Measurements from ENCODE around the gene TTLL11.

TTLL11 gene

GRCh38 chr9:122110100-122110833 is 17.2 kb upstream of the TTLL11 start:
- no peak for DNase-seq

- no peak for DNase-seq
Observed at GRCh38 chr9:122109035-122109813, 16.1 kb upstream of the TTLL11 start.

DNA sequence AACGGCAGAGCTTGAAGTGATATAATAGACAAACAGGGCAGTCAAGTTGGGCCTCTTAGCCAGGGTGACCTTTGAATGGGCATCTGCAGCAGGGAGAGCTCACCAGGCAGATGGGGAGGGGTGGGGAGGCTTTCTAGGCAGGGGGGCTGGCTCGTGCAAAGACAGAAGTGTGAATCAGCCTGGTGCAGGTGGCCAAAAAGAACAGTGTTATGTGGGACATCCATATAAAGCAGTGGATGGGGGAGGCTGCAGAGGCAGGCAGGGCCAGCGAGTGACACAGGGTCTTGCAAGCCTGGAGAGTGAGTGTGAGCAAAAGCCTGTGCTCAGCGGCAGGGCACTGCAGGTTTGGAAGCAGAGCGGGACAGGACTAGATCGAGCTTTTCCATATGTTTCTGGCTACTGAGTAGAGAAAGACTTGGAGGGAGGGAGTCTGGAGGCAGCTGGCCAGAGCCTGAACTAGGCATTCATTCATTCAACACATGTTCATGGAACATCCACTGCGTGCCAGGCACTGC is 14.2 kb upstream of the TTLL11 start:
- peak in 3 of 56 donors; percentile 10 to 29 (median 24) for DNase-seq

DNA sequence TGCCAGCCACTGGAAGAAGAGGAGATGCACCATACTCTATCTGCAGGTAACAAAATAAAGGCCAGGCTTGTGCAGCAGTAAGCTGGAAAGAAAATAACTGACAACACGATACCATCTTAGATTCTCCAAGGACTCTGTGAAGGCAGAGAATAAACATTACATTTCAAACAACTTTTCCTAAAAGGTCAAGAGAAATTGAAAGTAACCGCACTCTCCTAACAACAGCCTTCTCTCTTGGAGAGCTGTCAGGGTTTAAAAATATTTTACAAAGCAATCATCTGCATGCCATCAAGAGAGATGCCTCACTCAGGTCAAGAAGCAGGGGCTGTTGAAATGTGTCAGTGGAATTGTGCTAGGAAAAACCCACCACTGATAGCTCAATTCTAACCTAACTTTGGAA is 13.5 kb upstream of the TTLL11 start:
- DNase-seq: no peak

DNA sequence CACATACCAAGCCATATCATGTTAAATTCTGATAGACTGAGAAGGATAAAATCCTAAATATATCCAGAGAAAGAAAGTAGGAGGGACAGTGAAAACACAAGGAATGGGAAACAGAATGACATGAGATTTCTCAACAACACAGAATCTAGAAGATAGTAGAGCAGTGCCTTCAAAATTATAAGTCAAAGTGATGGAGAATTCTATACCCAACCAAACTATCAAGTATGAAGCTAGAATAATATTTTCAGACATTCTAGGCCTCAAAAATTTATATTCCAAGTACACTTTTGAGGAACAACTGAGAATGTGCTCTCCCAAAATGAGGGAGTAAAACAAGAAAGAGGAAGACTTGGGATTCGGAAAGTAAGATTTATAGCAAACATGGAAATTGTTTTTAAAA is 10.9 kb upstream of the TTLL11 start:
- no peak for DNase-seq

DNA sequence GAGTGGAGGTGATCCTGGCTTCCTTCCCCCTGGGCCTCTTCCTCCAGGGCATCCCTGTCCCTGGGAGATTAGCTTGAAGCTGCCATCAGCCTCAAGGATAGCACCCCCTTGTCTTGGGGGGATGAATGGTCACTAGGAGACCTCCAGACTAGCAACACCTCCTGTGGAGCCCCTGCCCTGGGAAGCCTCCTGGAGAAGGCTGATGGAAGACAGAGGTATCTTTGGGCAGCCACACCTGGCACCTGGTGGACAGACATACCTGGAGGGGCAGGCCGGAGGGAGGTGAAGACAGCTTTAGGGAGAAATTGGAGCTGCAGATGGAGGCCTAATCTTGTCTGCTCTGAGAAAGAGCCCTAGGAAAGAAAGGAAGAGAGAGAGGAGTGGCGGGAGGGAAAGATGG is 9.0 kb upstream of the TTLL11 start:
- no peak for DNase-seq

GRCh38 chr9:122100756-122101155 is 7.6 kb upstream of the TTLL11 start:
- no peak for DNase-seq

DNA sequence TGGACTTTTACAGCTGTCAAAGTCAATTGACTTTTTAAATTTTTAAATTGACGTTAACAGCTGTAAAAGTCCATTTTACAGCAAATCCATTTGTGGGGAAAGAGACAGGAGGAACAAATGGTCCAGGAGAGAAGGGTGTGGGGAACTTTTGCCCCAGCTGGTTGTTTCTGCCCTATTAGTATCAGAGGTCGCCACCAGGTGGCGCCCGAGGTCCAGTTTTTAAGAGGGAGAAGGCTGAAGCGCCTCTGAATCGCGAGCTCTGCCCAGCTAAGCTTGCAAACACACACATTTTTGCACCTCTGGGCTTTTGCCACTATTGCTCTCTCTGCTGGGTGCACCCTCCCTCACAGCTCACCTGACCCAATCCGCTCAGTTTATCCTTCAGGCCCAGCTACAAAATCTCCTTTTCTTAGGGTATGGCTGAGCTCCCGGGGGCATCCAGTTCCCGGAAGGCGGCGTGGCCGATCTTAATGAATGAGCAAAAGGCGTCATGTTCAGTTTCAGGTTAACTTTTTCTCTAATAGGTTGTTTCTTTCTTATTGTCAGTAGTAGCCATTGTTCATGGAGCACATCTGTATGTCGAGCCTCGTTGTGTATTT is 6.3 kb upstream of the TTLL11 start:
- peak in 50 of 56 donors; percentile 5 to 91 (median 63) for DNase-seq

GRCh38 chr9:122097679-122098315 is 4.7 kb upstream of the TTLL11 start:
- no peak for DNase-seq

DNA sequence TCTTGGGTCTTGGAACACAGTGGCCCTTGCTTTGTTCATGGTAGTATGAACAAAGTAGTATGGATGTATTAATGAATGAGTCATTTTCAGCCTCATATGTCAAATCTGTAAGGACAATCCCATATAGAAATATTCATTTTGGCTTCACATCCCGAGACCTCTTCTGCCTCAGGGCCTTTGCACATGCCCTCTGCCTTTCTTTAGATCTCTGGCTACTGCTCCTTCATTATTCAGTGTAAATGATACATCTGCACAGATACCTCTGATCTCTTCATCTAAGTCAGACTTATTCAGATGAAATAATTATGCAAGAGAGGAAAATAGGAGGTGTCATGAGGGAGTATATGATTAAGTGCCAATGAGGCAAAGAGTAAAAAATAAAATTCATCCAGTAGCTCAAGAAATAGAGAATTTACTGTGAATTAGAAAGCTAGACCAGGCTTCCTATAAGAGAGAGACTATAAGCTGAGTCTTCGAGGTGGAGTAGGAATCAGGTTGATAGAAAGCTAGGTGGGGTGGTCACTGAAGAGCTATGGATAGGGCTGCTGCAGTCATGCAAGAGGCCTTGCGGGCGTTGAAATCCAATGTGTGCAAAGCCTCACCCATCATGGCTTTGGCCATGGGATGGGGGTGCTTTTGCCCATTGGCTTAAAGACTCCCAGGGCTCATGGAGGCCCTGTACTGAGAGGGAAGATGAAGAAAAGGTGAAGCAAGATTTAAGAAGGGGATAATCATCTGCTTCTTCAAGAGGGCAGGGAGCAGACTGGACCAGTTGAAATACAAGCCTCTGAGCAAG is 3.7 kb upstream of the TTLL11 start:
- no peak for DNase-seq

- peak in 15 of 56 donors; percentile 9 to 72 (median 29) for DNase-seq
Observed at GRCh38 chr9:122095010-122095767, 2.1 kb upstream of the TTLL11 start.

- no peak for DNase-seq
Observed at GRCh38 chr9:122091682-122092592, 1.2 kb downstream of the TTLL11 start.

- no peak for DNase-seq
Observed at GRCh38 chr9:122090981-122091380, 2.1 kb downstream of the TTLL11 start.

DNA sequence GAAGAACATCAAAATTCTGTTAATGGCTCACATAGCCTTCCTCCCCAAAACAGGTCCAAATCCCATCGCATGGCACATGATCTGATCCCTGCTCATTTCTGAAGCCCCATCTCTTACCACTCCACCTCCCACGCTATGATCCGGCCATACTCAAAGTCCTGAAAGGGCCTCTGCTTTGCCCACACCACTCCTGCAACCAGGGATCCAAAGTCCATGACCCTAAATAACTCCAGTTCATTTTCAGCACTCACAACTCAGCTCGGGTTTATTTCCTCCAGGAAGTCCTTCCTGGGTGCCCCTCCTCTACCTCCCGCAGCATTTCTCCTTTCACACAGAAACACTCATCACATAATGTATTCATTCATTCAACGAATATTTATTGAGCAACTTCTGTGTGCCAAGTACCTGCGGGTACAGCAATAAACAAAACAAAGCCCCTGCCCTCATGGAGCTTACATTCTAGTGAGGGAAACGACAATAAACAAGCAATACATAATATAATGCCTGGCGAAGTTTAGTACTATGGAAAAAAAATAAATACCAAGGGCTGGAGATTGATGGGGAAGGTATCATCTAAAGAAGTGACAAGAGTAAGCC is 2.7 kb downstream of the TTLL11 start:
- DNase-seq: no peak

DNA sequence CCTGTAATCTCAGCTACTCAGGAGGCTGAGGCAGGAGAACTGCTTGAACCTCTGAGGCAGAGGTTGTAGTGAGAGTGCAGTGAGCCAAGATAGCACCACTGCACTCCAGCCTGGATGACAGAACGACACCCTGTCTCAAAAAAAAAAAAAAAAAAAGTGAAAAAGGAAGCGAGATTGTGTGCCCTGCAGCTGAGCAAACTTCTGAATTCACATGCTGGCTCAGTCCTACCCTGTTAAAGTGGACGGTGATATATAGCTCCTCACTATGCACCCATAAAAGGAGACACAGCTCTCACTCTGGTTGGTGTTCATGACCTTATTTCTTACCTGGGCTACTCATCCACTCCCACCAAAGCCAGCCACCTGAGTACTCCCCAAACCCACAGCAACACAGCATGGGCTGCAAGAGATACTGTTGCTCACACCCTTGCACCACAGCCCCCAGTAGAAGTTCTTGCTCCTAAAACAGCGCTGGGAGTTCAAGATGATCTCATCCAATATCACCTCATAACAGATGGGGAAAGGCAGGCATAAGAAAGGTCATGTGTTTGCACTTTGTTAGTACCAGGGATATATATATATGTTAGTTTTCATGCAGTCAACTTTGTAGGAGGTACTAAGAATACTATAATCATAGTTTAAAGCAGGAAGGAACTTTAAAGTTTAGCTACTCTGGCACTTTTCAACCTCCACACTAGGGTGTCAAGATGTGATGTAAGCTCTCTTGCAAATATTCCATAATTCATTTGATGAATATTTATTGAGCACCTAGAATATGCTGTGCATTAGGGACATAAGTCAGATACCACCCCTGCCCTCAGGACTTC is 4.0 kb downstream of the TTLL11 start:
- no peak for DNase-seq

GRCh38 chr9:122087406-122088200 is 5.5 kb downstream of the TTLL11 start:
- DNase-seq: peak in 11 of 56 donors; percentile 18 to 43 (median 33)

- DNase-seq: peak in 3 of 56 donors; percentile 19 to 54 (median 35)
Observed at GRCh38 chr9:122086873-122087272, 6.2 kb downstream of the TTLL11 start.

Measured in nucleus accumbens (tissue), 56 donors.